ENCODE results near the gene TPBG. TPM values are rescaled to one million over a fixed set of nuclear protein-coding genes. Genes with fewer than 3 reads are reported as not detected.

Gene TPBG
- total RNA-seq, 1 experiment from 2014 or later: not detected

GRCh38 chr6:82353848-82354247 is 9.8 kb upstream of the TPBG start:
- Histone ChIP-seq H3K79me2 (ENCODE audit: low read length) (no peaks in the 10 kb centered on the region), H3K36me3 (ENCODE audit: insufficient read depth, low read length) (no peaks in the 10 kb centered on the region), H4K20me1 (ENCODE audit: insufficient read depth, low read depth, low read length) (no peaks in the 10 kb centered on the region), H3K9me3 (ENCODE audit: low read length) (no peaks in the 10 kb centered on the region), H3K4me3 (ENCODE audit: low read length) (no peak overlapping the region), H3K27ac (ENCODE audit: low read length) (no peak overlapping the region), H3K27me3 (ENCODE audit: low read length) (no peaks in the 10 kb centered on the region), H3K9me2 (replicated peaks; ENCODE audit: insufficient read depth, low read length) (no peaks in the 10 kb centered on the region), H3K4me1 (ENCODE audit: low read length) (no peaks in the 10 kb centered on the region), H3K4me2 (ENCODE audit: low read depth, low read length, poor library complexity, severe bottlenecking) (no peak overlapping the region), H3K9ac (ENCODE audit: low read length) (no peak overlapping the region), H2AFZ (ENCODE audit: low read length) (no peak overlapping the region)
- DNase-seq: no peak

- H3K27me3 ChIP-seq (ENCODE audit: low read length): no peaks in the 10 kb centered on the region
- H3K4me3 ChIP-seq (ENCODE audit: low read length): no peak overlapping the region
- no peaks in the 10 kb centered on the region for H3K4me1 ChIP-seq (ENCODE audit: low read length)
- H3K9ac ChIP-seq (ENCODE audit: low read length): no peak overlapping the region
- no peaks in the 10 kb centered on the region for H3K9me3 ChIP-seq (ENCODE audit: low read length)
- H3K27ac ChIP-seq (ENCODE audit: low read length): no peak overlapping the region
- DNase-seq: no peak
- H3K36me3 ChIP-seq (ENCODE audit: insufficient read depth, low read length): no peaks in the 10 kb centered on the region
- H3K9me2 ChIP-seq (replicated peaks; ENCODE audit: insufficient read depth, low read length): no peaks in the 10 kb centered on the region
- H3K4me2 ChIP-seq (ENCODE audit: low read depth, low read length, poor library complexity, severe bottlenecking): no peak overlapping the region
- no peaks in the 10 kb centered on the region for H3K79me2 ChIP-seq (ENCODE audit: low read length)
- no peak overlapping the region for H2AFZ ChIP-seq (ENCODE audit: low read length)
- H4K20me1 ChIP-seq (ENCODE audit: insufficient read depth, low read depth, low read length): no peaks in the 10 kb centered on the region
These were observed 3.1 kb upstream of the TPBG start for GRCh38 chr6:82360552-82360951.

- H3K4me1 ChIP-seq (ENCODE audit: low read length): no peaks in the 10 kb centered on the region
- H3K27me3 ChIP-seq (ENCODE audit: low read length): no peaks in the 10 kb centered on the region
- no peaks in the 10 kb centered on the region for H3K36me3 ChIP-seq (ENCODE audit: insufficient read depth, low read length)
These were observed 2.0 kb upstream of the TPBG start for GRCh38 chr6:82361631-82362030.

GRCh38 chr6:82362144-82362543 is 1.5 kb upstream of the TPBG start:
- H3K9ac ChIP-seq (ENCODE audit: low read length): no peak overlapping the region
- H3K27me3 ChIP-seq (ENCODE audit: low read length): no peaks in the 10 kb centered on the region
- H3K4me2 ChIP-seq (ENCODE audit: low read depth, low read length, poor library complexity, severe bottlenecking): no peak overlapping the region

More at GRCh38 chr6:82361631-82362030, 2.0 kb upstream of the TPBG start:
- Histone ChIP-seq H3K79me2 (ENCODE audit: low read length) (no peaks in the 10 kb centered on the region), H3K9me2 (replicated peaks; ENCODE audit: insufficient read depth, low read length) (no peaks in the 10 kb centered on the region), H3K4me2 (ENCODE audit: low read depth, low read length, poor library complexity, severe bottlenecking) (no peak overlapping the region), H3K9ac (ENCODE audit: low read length) (no peak overlapping the region), H3K9me3 (ENCODE audit: low read length) (no peaks in the 10 kb centered on the region), H3K27ac (ENCODE audit: low read length) (no peak overlapping the region), H2AFZ (ENCODE audit: low read length) (no peak overlapping the region), H3K4me3 (ENCODE audit: low read length) (no peak overlapping the region), H4K20me1 (ENCODE audit: insufficient read depth, low read depth, low read length) (no peaks in the 10 kb centered on the region)
- no peak for DNase-seq

GRCh38 chr6:82362878-82363427 is 664 bp upstream of the TPBG start:
- Histone ChIP-seq H3K79me2 (ENCODE audit: low read length) (no peaks in the 10 kb centered on the region), H3K4me3 (ENCODE audit: low read length) (no peak overlapping the region), H3K36me3 (ENCODE audit: insufficient read depth, low read length) (no peaks in the 10 kb centered on the region), H2AFZ (ENCODE audit: low read length) (no peak overlapping the region), H3K9me3 (ENCODE audit: low read length) (no peaks in the 10 kb centered on the region), H3K27ac (ENCODE audit: low read length) (no peak overlapping the region), H3K27me3 (ENCODE audit: low read length) (no peaks in the 10 kb centered on the region), H3K9ac (ENCODE audit: low read length) (no peak overlapping the region), H3K4me2 (ENCODE audit: low read depth, low read length, poor library complexity, severe bottlenecking) (no peak overlapping the region), H4K20me1 (ENCODE audit: insufficient read depth, low read depth, low read length) (no peaks in the 10 kb centered on the region), H3K9me2 (replicated peaks; ENCODE audit: insufficient read depth, low read length) (no peaks in the 10 kb centered on the region), H3K4me1 (ENCODE audit: low read length) (no peaks in the 10 kb centered on the region)
- DNase-seq: no peak

More at GRCh38 chr6:82362144-82362543, 1.5 kb upstream of the TPBG start:
- DNase-seq: no peak
- Histone ChIP-seq H3K4me3 (ENCODE audit: low read length) (no peak overlapping the region), H3K9me2 (replicated peaks; ENCODE audit: insufficient read depth, low read length) (no peaks in the 10 kb centered on the region), H2AFZ (ENCODE audit: low read length) (no peak overlapping the region), H3K9me3 (ENCODE audit: low read length) (no peaks in the 10 kb centered on the region), H3K79me2 (ENCODE audit: low read length) (no peaks in the 10 kb centered on the region), H3K36me3 (ENCODE audit: insufficient read depth, low read length) (no peaks in the 10 kb centered on the region), H3K4me1 (ENCODE audit: low read length) (no peaks in the 10 kb centered on the region), H4K20me1 (ENCODE audit: insufficient read depth, low read depth, low read length) (no peaks in the 10 kb centered on the region), H3K27ac (ENCODE audit: low read length) (no peak overlapping the region)

- Histone ChIP-seq H3K9me3 (ENCODE audit: low read length) (no peaks in the 10 kb centered on the region), H3K79me2 (ENCODE audit: low read length) (no peaks in the 10 kb centered on the region), H3K27me3 (ENCODE audit: low read length) (no peaks in the 10 kb centered on the region), H2AFZ (ENCODE audit: low read length) (no peak overlapping the region), H3K4me2 (ENCODE audit: low read depth, low read length, poor library complexity, severe bottlenecking) (no peak overlapping the region), H3K9ac (ENCODE audit: low read length) (no peak overlapping the region), H3K27ac (ENCODE audit: low read length) (no peak overlapping the region), H3K4me3 (ENCODE audit: low read length) (no peak overlapping the region), H3K36me3 (ENCODE audit: insufficient read depth, low read length) (no peaks in the 10 kb centered on the region), H4K20me1 (ENCODE audit: insufficient read depth, low read depth, low read length) (no peaks in the 10 kb centered on the region), H3K4me1 (ENCODE audit: low read length) (no peaks in the 10 kb centered on the region), H3K9me2 (replicated peaks; ENCODE audit: insufficient read depth, low read length) (no peaks in the 10 kb centered on the region)
- no peak for DNase-seq
These were observed 734 bp downstream of the TPBG start for GRCh38 chr6:82364087-82365015.

GRCh38 chr6:82365016-82365795 is 1.6 kb downstream of the TPBG start:
- Histone ChIP-seq H3K9me2 (replicated peaks; ENCODE audit: insufficient read depth, low read length) (no peaks in the 10 kb centered on the region), H2AFZ (ENCODE audit: low read length) (no peak overlapping the region), H4K20me1 (ENCODE audit: insufficient read depth, low read depth, low read length) (no peaks in the 10 kb centered on the region), H3K36me3 (ENCODE audit: insufficient read depth, low read length) (no peaks in the 10 kb centered on the region), H3K79me2 (ENCODE audit: low read length) (no peaks in the 10 kb centered on the region), H3K9ac (ENCODE audit: low read length) (no peak overlapping the region), H3K4me3 (ENCODE audit: low read length) (no peak overlapping the region), H3K9me3 (ENCODE audit: low read length) (no peaks in the 10 kb centered on the region), H3K27ac (ENCODE audit: low read length) (no peak overlapping the region), H3K27me3 (ENCODE audit: low read length) (no peaks in the 10 kb centered on the region), H3K4me1 (ENCODE audit: low read length) (no peaks in the 10 kb centered on the region), H3K4me2 (ENCODE audit: low read depth, low read length, poor library complexity, severe bottlenecking) (no peak overlapping the region)
- DNase-seq: no peak

GRCh38 chr6:82367704-82368103 is 4.1 kb downstream of the TPBG start:
- Histone ChIP-seq H3K4me1 (ENCODE audit: low read length) (no peaks in the 10 kb centered on the region), H3K36me3 (ENCODE audit: insufficient read depth, low read length) (no peaks in the 10 kb centered on the region), H3K9ac (ENCODE audit: low read length) (no peak overlapping the region), H3K9me3 (ENCODE audit: low read length) (no peaks in the 10 kb centered on the region), H3K4me2 (ENCODE audit: low read depth, low read length, poor library complexity, severe bottlenecking) (no peak overlapping the region), H4K20me1 (ENCODE audit: insufficient read depth, low read depth, low read length) (no peaks in the 10 kb centered on the region), H2AFZ (ENCODE audit: low read length) (no peak overlapping the region), H3K9me2 (replicated peaks; ENCODE audit: insufficient read depth, low read length) (no peaks in the 10 kb centered on the region), H3K4me3 (ENCODE audit: low read length) (no peak overlapping the region), H3K27me3 (ENCODE audit: low read length) (no peaks in the 10 kb centered on the region), H3K27ac (ENCODE audit: low read length) (no peak overlapping the region), H3K79me2 (ENCODE audit: low read length) (no peaks in the 10 kb centered on the region)
- no peak for DNase-seq

All from Karpas-422 (cell line).